HG03565 (cell line): ENCODE results near the gene TIAM2.
"Not testable (repeated sequence)": the region's sequence is repeated elsewhere in the genome, so short reads cannot be mapped to it uniquely, and the experiment has no call there.

Experiments used
- ATAC-seq: cut with Tn5 transposase; IDR thresholded peaks from one replicate; pipeline ENCODE4 v1.9.1; 2021; ENCODE audit warnings: mild to moderate bottlenecking, moderate library complexity; ENCODE audit not compliant: unreplicated experiment

Gene TIAM2

DNA sequence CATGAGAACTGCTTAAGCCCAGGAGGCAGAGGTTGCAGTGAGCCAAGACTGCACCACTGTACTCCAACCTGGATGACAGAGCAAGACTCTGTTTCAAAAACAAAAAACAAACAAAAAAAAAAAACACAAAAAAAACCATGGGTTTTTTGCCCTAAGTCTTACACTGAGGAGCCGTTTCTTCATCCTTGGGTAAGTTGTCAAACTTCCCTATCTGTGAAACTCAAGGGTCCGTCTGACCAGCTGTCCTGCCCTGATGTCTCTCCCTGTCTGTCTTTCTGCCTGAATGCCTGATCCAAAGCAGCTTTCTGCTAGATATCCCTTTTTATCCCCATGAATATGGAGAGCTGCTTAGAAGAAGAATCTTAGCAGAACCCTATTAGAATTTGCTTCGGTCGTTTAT, 227.4 kb downstream of the TIAM2 start:
- ATAC-seq, result no peak

DNA sequence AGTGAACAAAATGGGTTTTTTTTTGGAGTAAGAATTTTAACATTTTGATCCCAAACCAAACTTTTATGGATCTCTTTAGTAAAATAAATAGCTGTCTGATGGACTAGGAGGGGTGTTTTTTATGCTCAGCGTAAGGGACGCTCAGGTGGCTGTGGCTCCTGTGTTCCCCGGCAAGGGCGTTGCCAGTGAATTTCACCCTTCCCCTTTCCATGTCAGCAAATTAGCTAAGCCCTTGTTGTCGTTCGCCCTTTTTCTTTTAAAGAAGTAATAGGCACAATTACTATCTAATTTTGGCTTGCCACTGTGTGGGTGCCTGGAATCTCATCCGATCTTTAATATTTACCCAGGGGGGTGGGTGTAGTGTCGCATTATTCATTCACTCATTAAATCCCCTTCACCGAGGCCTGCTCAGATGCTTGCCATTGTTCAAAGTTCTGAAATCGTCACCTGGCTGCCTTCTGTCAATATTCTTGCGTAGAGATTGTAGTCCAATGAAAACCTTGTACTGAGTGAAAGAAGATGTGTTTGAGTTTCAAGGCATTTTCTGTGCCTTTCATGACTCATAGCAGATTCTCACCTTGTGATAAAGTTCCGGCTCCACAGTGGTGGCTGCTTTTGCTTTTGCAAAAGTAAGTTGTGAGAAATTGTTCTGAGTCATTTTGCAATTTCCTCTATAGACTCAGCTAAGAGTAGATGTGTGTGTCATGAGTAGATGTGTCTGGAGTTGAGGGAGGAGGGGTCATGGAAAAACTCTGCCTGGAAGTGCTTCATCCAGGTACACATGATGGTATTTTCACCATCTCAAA, 228.7 kb downstream of the TIAM2 start:
- ATAC-seq, result peak; percentile 98

DNA sequence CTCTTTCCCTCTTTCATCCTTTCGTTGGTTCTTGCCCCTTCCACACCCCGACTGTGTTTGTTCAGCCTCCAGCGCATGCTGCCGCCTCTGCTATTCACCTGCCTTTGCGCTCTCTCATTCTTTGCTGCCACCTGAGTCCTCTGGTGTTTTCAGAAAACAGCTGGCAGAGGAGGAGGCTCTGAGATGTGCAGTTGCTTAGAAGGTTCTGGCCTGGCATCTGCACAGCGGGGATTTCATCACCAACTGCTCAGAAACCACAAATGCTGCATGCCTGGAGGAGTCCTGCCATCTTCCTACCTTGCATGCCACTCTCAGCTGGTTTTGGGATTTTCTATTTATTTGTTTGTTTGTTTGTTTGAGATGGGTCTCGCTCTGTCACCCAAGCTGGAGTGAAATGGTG, 229.5 kb downstream of the TIAM2 start:
- ATAC-seq, result no peak

DNA sequence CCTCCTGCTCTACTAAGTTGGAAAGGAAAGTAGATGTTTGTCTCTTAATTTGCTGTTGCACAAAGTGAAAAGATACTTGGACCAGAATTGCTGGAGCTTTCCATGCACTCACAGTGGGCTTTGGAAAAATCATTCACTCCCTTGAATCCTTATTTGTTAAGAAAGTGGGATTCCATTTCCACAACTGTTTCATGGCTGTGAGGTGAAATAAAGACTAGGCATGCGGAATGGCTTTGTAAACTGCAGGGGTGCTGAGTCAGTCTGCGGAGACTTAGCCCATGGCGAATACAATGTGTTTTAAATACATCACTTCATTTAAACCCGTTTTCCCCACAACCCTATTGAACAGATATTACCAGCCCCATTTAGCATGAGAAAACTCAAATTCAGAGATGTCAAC, 231.9 kb downstream of the TIAM2 start:
- ATAC-seq, result no peak

DNA sequence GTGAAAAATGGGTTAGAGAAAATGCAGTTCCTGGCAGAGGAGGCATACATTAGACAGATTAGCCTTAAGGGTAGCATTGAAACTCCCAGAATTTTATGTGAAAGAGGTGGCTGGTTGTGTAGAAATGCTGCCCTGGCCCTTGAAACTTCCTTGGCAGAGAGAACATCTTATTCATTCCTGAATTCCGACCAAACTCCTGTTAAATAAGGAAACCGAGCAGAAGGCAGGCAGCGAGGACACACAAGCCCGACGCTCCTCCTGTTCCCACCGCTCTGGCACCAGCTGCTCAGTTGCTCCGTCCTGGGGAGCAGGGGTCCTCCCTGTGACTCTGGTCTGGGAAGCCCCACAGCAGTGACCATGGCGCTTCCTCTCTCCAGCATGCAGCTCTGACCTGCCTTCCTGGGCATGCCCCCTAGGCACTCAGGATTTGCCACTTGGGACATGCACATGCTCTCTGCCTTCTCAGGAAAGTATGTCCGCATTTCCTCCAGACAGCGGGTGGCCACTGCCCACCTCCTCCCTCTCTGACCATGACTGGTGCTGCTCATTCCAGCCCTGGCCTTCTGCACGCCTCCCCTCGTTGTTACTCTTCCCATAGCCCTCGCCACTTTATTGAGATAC, 233.5 kb downstream of the TIAM2 start:
- no peak for ATAC-seq

DNA sequence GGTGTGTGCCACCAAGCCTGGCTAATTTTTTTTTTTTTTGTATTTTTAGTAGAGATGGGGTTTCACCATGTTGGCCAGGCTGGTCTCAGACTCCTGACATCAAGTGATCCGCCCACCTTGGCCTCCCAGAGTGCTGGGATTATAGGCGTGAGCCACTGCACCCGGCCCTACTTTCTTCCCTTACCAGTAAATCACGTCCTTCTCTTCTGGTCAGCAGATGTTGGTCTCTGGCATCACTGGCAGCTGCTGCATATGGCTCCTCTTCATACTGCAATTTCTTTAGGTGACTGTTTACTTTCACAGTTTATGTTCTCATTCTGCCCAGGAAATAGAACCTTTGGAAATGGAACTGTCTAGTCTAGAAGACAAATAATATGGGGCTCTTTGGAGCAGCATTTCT, 235.9 kb downstream of the TIAM2 start:
- not testable (repeated sequence) for ATAC-seq

DNA sequence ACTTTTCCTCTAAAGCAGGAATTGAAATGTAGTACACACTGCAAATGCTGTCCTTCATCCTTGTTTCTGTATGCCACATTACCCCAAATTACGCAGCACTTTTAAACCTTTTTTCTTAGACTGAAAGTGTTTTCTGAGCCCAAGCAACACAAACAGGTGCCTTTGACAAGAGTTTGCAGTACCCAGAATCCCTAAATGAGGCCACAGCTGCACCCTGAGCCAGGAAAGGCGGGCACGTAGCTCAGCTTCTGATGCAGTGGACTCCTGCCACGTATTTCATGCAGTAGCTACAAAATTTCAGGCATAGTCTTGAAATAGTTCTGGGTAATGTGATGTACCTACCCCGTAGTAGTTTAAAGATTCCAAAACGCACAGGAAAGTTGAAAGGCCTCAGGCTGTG, 237.7 kb downstream of the TIAM2 start:
- ATAC-seq, result no peak

DNA sequence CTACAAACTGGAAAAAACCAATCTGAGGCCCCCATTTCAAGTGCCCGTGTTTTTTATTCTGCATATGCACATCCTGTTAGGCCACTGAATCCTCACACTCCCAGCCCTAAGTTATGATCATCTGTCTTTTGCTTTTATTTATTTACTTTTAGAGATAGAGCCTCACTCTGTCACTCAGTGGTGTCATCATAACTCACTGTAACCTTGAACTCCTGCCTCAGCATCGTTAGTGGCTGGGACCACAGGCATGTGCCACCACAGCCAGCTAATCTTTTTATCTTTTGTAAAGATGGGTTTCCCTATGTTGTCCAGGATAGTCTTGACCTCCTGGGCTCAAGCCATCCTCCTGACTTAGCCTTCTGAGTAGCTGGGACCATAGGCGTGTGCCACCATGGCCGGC, 239.1 kb downstream of the TIAM2 start:
- no peak for ATAC-seq

DNA sequence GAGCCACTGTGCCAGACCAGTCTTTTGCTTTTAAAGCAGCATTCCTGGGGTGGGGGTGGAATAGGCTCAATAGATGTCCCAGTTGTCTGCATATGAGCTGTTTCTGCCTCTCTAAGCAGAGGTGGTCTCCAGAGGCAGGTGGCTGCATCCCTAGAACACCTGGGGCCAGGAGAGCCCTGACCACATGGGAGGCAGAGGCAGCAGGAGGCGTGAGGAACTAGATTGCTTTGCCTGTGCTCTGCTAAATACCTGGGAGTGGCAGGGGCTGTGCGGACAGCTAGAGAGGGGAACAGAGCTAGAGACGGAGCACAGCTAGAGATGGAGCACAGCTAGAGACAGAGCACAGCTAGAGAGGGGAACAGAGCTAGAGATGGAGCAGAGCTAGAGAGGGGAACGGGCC, 239.6 kb downstream of the TIAM2 start:
- ATAC-seq, result no peak

DNA sequence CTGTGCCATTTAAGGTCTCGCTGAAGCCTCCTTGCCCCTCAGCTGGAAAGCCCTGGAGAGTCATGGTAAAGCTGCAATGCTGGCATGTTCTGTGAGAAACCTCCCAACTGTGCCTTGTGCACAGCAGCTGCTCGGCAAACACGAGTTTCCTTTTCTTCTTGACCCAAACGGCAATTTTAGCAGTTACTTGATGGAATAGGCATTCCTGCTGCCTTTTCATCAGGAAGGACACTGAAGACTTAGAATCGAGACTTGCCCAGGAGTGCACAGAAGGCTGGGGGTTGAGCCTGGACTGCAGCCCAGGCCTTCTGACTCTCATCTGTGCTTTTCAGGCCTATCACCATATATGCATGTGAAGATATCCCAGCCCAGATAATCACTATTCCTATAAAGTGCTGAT, 240.0 kb downstream of the TIAM2 start:
- no peak for ATAC-seq

DNA sequence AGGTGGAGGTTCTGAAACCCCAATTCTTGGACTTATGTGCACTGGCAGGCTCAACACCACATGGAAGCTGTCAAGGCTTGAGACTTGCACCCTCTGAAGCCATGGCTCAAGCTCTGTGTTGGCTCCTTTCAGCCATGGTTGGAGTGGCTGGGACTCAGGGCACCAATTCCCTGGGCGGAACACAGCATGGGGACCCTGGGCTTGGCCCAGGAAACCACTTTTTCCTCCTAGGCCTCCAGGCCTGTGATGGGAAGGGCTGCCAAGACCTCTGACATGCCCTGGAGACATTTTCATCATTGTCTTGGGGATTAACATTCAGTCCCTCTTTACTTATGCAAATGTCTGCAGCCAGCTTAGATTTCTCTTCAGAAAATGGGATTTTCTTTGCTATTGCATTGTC, 242.5 kb downstream of the TIAM2 start:
- no peak for ATAC-seq

DNA sequence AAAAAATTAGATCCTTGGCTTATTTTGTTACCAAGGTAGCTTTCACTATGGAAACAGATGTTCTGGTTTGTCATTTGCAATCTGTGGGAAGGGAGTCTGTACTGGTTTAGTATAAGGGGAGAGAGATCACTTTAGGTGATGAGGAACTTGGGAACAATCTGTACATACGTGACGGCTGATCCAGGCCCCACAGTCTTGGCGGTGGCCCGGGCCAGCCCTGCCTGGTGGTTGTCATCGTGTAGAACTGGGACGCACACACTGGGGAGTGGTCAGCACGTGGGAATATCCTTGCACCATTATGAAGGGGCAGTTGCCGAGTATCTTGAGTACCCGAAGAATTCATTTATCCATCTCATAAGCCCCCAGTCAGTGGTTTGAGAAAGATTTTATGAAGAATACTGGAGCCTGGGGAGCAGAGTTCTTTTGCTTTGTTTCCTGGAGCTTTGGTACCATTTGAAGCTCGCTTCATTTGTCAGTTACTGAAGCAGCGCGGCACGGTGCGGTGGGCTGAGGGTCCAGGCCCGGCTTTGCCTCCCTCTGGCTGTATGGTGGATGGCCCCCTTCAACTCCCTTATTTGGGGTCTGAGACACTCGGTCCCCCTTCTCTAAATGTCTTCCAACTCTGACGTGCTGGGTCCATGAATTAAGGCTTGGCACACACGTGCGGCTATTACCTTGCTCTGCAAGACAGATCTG, 245.9 kb downstream of the TIAM2 start:
- no peak for ATAC-seq

DNA sequence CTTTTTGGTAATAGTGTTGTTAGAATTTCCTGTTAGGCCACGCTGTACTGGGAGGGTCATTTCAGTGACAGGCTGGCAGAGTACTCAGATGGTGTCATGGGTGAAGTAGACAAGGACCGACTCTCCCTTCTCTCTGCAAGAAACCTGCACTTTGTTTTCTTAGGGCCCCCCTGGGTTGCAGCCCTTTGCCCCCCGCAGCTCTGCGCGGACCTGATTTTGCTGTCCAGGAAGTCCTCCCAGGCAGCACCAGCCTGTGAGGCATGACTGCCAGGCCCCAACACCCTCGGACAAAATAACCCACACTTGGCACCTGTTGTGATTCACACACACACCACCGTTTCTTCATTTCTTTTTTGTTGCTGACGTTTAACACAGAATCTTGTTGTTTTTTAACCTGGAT, 246.9 kb downstream of the TIAM2 start:
- no peak for ATAC-seq

DNA sequence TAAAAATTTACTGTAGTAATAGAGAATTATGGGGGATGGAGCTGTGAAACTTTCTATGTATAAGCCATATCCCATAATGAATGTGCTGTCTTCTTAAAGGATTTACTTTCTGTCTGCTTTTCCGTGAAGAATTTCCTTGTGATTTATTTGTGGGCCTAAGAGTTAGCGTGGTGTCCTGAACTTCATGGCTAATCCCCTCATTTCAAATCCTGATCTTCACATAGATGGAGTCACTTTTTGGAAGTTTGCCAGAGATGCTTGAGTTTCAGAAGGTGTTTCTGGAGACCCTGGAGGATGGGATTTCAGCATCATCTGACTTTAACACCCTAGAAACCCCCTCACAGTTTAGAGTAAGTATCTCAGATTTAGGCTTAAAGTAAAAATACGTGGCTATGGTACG, 249.3 kb downstream of the TIAM2 start:
- no peak for ATAC-seq

DNA sequence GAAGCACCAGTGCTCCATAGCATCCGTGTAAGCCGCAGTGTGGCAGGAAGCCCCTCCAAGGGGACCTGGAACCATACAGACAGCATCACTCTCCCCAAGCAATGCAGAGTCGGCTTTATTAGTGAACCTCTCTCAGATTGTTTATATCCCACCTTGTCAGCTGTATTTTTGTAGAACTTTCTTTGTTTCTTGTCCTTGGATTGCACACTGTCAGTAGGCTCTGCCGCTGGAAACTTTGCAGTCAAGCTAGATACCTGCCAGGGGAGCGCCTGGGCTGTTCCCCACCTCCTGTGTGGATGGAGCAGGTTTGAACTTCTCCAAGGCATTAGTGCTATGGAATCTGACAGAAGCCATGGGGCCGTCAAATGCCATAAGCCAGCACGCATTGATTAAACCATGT, 250.1 kb downstream of the TIAM2 start:
- ATAC-seq, result no peak

DNA sequence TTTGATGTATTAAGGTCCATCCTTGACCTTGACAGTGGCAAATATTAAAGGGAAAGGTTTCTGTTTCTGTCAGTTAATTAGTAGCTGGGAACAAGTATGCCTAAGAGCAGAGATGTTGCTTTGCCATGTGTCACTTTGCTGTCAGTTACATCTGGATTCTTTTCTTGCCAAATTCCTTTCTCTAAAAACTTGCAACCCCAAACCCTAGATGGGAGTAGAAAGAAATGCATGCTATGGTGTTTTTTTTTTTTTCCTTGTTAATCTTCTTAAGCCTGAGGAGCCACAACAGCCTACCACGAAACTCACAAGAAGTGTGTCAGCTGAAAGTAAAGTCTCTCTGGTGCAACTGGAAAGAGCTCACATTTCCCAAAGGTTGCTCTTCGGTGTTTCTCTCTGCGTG, 250.7 kb downstream of the TIAM2 start:
- no peak for ATAC-seq

DNA sequence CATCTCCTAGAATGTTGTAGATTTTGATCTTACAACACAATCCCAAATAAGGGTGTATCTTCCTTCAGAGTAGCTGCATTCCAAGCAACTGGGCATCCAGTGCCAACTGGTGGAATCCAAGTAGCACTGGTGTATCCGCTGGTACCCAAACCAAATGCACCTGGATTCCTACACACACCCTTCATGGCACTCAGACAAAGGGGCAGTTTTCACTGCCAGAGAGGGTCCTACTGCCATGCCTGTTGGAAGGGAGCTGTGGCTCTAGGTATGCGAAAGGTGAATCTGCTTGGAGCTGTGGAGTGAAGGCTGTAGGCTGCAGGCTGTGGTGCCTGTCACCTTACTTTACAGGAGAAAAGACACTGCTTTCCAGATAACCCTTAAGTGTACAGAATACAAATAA, 251.7 kb downstream of the TIAM2 start:
- ATAC-seq, result no peak

DNA sequence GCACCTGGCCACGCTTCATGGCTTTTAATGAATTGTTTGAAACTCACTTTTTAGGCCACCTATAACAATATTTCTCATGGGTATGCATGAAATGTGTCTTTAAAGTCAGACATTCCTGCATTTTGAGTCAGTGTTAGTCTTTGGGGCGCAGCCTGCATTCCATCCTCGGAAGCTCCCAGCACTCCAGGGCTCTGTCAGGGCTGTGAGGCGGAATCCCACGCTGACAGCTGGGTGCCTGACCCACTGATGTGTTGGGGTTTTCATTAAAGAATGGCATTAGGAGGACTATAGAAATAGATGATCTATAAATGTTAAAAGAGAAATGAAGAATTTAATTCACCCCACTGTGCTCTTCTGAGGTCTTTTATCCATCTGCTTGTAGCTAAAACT, 252.5 kb downstream of the TIAM2 start:
- ATAC-seq, result no peak

DNA sequence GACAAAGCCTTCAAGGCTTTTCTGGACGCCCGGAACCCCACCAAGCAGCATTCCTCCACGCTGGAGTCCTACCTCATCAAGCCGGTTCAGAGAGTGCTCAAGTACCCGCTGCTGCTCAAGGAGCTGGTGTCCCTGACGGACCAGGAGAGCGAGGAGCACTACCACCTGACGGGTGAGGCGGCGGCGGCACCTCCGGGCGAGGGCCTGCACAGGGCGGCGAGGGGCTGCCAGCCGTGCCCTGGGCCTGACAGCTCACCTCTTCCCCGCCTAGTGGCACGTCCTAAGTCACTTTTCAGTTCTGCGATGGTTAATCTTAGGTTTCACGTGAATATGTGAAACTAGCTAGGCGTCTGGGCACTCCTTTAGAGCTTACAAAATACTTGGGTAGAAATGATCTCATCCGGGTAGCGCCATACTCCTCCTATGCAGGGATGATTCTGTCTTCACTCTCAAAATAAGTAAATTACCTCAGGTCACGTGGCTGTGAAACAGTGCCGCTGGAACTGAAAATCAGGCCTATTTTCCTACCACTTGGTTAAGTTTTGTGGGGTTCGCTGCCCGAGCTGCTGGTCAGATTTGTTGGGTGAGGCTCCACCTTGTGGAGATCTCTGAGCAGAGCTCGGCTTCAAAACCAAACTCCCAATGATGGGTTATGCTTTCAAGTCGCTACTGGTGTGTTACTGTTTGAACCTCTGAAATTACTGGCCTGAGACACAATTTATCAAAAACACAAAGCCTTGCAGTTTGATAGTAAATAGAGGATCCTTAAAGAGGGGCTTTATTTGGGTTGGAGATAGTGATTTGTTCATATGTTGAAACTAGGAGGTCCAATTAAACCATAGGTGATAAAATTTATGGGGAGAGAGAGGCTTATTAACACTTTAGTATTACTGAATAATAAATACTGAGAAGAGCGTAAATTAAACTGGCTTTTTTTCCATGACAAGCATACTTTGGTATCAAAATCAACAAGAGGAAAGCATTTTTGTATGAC, 253.2 kb downstream of the TIAM2 start:
- ATAC-seq, result peak; percentile 73

DNA sequence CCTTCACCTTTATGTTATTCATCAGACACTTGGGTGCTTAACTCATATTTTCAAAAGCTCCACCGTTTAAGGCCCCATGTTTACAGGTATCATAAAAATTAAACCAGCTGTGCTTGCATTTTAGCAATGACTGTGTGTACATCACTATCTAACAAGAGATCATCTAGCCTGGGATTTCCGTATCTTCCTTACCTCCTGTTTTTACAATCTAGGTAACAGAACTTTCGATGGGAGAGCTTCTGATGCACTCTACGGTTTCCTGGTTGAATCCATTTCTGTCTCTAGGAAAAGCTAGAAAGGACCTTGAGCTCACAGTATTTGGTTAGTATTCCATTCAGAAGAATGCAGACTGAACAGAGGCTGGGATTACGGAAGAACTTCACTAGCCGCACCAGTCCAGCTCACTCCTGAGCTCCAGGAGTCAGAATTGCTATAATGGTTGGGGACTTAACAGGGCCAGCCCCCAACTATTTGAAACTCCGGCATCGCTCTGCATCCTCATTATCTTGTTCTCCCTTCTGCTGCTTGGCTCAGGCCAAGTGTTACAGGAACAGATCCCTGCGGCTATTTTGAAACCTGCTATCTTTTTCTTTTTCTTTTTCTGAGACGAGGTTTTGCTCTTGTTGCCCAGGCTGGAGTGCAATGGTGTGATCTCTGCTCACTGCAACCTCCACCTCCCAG, 255.7 kb downstream of the TIAM2 start:
- no peak for ATAC-seq
